GM19324 (cell line): ENCODE results near the gene ESR1.
A peak's percentile ranks its signal among the peaks of the same experiment; 100 is the strongest.
"Not testable (repeated sequence)": the region's sequence is repeated elsewhere in the genome, so short reads cannot be mapped to it uniquely, and the experiment has no call there.

ENCODE experiments used
- ATAC-seq: cut with Tn5 transposase; IDR thresholded peaks from one replicate; pipeline ENCODE4 v1.9.1; 2021; ENCODE audit warnings: mild to moderate bottlenecking, moderate library complexity; ENCODE audit not compliant: unreplicated experiment, low FRiP score

ESR1 gene

GRCh38 chr6:151811081-151811480 is 3.6 kb downstream of the ESR1 start:
- no peak for ATAC-seq

GRCh38 chr6:151813858-151814257 is 6.4 kb downstream of the ESR1 start:
- ATAC-seq: no peak

- no peak for ATAC-seq
Observed at GRCh38 chr6:151814614-151815013, 7.1 kb downstream of the ESR1 start.

GRCh38 chr6:151822252-151823111 is 15.0 kb downstream of the ESR1 start:
- peak; percentile 96 for ATAC-seq

- no peak for ATAC-seq
Observed at GRCh38 chr6:151826517-151827142, 19.1 kb downstream of the ESR1 start.

GRCh38 chr6:151832710-151833109 is 25.2 kb downstream of the ESR1 start:
- no peak for ATAC-seq

GRCh38 chr6:151835396-151835795 is 27.9 kb downstream of the ESR1 start:
- no peak for ATAC-seq

GRCh38 chr6:151837223-151837622 is 29.7 kb downstream of the ESR1 start:
- no peak for ATAC-seq

GRCh38 chr6:151842816-151843215 is 35.3 kb downstream of the ESR1 start:
- ATAC-seq: no peak

- no peak for ATAC-seq
Observed at GRCh38 chr6:151847064-151847463, 39.6 kb downstream of the ESR1 start.

GRCh38 chr6:151850479-151851003 is 43.1 kb downstream of the ESR1 start:
- no peak for ATAC-seq

GRCh38 chr6:151858294-151858693 is 50.8 kb downstream of the ESR1 start:
- no peak for ATAC-seq

- no peak for ATAC-seq
Observed at GRCh38 chr6:151862461-151862860, 55.0 kb downstream of the ESR1 start.

GRCh38 chr6:151867361-151867869 is 59.9 kb downstream of the ESR1 start:
- not testable (repeated sequence) for ATAC-seq

- ATAC-seq: no peak
Observed at GRCh38 chr6:151869345-151869744, 61.9 kb downstream of the ESR1 start.

- no peak for ATAC-seq
Observed at GRCh38 chr6:151869787-151870186, 62.3 kb downstream of the ESR1 start.

- no peak for ATAC-seq
Observed at GRCh38 chr6:151870375-151870774, 62.9 kb downstream of the ESR1 start.

GRCh38 chr6:151875524-151875923 is 68.0 kb downstream of the ESR1 start:
- no peak for ATAC-seq

GRCh38 chr6:151876122-151876521 is 68.6 kb downstream of the ESR1 start:
- no peak for ATAC-seq

GRCh38 chr6:151877458-151877857 is 70.0 kb downstream of the ESR1 start:
- ATAC-seq: no peak

GRCh38 chr6:151881231-151881630 is 73.7 kb downstream of the ESR1 start:
- ATAC-seq: no peak
